Motor neuron (in vitro differentiated cells): ENCODE measurements around the gene EFR3B. TPM values are rescaled to one million over a fixed set of nuclear protein-coding genes. Genes with fewer than 3 reads are reported as not detected.

Source experiments
- ATAC-seq, 8 experiments: fragments of 200-7000 bp; cut with Tn5 transposase; replicated peaks in 6 of 8; 2 replicates each; pipeline ENCODE4 v1.8.0; 2021; ENCODE audit warnings: mild to moderate bottlenecking in 8 of 8, moderate library complexity in 8 of 8
- H3K27ac ChIP-seq, 2 donors: fragments of 250-450 bp; sonication (Bioruptor Pico); 2 replicates each; pipeline ENCODE4 v1.9.0; 2021; ENCODE audit warnings: antibody characterized with exemption in 2 of 2, mild to moderate bottlenecking in 2 of 2, moderate library complexity in 1 of 2
- H3K4me1 ChIP-seq, 2 donors: fragments of 250-450 bp; sonication (Bioruptor Pico); replicated peaks in 1 of 2; 2 replicates each; pipeline ENCODE4 v1.6.1; 2021; ENCODE audit warnings: antibody characterized with exemption in 2 of 2, mild to moderate bottlenecking in 2 of 2, moderate library complexity in 1 of 2
- H3K4me3 ChIP-seq, 5 donors: fragments of 250-450 bp; sonication (Bioruptor Pico); 2 replicates each; pipeline ENCODE4 v1.9.0; 2021; ENCODE audit warnings: antibody characterized with exemption in 5 of 5, mild to moderate bottlenecking in 5 of 5, moderate library complexity in 4 of 5
- WGBS, 10 experiments: fragments of 450-650 bp; shearing (Covaris generic); methylation state at CpG; one replicate each; pipeline ENCODE4 v1.0.0; 2022; 5-methylcytosine and 5-hydroxymethylcytosine counted together
- in situ Hi-C, 9 experiments: fragments of 400-800 bp; cut with MboI; loops; one replicate each; pipeline ENCODE4 v1.15.0; 2021; ENCODE audit warnings: low sequenced_read_pairs in 9 of 9, low pct_unique_long_range_greater_than_20kb in 2 of 9; ENCODE audit not compliant: unreplicated experiment in 9 of 9
- total RNA-seq, 8 experiments: library from RNA; unstranded; fragments of 300-600 nt; gene quantifications; 2 replicates each; pipeline versions ENCODE4 v1.2.3 to v1.2.4, GENCODE V29; 2022

Gene EFR3B
- total RNA-seq, 8 experiments from 2014 or later: 12.3 to 30.7 (median 21.1) TPM

DNA sequence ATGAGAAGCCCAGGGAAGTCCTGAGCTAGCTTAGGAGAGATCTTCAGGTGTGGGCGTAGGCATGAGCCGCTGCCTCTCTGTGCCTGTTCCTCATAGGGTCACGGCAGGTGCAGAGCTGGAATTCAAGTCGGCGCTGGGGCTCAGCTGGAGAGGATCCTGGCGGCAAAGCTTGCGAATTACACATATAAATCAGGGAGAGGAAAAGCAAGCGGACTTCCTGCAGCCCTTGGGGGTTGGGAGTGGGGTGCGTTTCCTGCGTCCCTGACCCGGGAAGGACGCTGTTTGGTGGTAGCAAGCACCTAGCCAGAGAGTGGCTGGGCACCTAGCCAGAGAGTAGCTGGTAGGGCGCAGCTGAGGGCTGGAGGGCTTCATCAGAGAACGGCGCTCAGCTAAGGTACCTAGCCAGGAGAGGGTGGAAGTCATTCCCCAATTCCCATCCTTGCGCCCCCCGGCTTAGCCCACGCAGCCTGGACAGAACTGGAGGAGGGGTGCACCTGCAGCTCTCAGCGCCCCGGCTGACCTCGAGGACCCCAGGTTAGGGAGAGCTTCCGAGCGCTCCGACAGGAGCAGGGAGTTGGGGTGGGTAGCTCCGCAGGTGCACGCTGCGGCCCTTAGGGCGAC is 459 bp upstream of the EFR3B start:
- peak overlapping the region; percentile 59 to 99 (median 66) for H3K4me3 ChIP-seq
- peak in 7 of 8 experiments; percentile 2 to 42 (median 20) for ATAC-seq
- peaks cover 11 to 12% of the 10 kb centered on the region in 2 donors for H3K4me1 ChIP-seq
- peak overlapping the region in 1 of 2 donors; percentile 13 for H3K27ac ChIP-seq
- in situ Hi-C loops: no loop called here
- WGBS, 10 experiments: 0 to 17% (median 3%) methylated on average over 3 to 12 of the region's 28 CpGs; no CpG with 5 or more reads in 5 of the 10 experiments

DNA sequence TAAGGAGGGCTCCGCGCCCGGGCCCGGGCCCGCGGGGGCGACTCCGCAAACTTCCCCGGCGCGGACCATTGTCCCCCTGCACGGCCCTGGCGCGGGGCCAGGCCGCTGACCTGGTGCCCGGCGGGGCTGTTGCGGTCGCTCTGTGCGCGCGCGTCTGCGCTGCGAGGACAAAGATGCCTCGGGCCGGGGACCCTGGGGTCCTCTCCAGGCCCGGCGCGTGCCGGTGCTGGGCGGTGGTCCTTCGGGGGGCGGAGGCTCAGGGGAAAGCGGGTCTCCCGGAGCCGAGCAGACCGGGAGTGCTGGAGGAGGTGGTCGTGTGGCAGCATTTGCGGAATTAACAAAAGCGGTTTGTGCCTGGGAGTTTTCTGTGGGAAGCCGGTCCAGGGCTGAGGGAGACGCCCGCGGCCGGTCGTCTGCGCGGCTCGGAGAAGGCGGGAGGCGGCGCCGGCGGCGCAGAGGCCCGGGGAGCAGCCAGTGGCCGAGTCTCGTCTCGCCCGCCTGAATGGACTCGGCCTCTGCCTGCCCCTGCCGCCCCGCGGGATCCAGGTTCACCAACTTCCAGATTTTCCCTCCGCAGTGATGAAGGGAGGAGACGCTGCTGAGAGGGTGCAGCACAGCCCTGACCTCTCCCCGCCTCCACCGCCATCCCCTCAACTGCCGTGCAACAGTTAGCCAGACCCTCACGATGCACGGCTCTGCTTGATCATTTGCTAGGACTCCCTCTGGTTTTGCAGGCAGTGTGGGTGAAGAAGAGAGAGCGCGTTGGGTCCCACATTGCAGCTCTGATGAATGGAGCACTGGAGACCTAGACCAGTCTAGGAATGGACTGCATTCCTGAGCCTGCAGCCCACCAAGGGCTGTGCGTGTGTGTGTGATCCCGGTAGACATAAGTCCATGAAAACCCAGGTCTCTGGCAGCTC is 705 bp downstream of the EFR3B start:
- in situ Hi-C loops: no loop called here
- WGBS, 10 experiments: 0 to 7% (median 0%) methylated on average over 2 to 7 of the region's 76 CpGs; no CpG with 5 or more reads in 7 of the 10 experiments
- Histone ChIP-seq H3K4me1 (peaks cover 11 to 12% of the 10 kb centered on the region in 2 donors), H3K27ac (peak overlapping the region; percentile 57 to 83), H3K4me3 (peak overlapping the region; percentile 59 to 99 (median 66))
- ATAC-seq: peak; percentile 6 to 32 (median 20)

DNA sequence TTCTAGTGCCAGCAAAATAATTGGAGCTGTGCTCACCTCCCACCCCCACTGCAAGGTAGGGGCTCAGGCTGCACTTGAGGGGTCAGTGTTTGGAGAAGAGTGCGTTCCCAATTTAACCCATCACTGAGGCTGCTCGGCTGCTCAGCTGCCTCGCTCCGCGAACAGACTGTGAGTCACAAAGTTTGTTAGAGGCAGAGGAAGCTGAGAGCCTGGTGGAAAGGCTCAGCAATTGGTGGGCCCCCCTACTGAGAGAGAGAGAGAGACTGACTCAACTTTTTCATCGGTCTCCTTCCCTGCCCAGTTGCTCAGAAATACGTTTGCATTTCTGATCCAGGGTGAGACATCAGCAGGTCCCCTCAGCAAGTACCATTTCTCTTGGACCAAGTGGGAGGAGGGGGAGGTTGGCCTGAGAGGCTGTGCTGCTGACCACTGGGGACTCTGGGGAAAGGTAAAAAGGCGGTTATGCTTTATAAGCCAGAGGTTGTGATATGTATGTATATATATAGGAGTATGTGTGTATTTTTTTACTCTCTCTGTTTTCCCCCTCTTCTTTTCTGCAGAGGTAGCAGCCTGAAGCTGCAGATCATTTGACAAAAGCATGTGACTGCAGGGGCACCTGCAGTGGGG is 1.5 kb downstream of the EFR3B start:
- Histone ChIP-seq H3K27ac (no peak overlapping the region), H3K4me1 (peaks cover 11 to 12% of the 10 kb centered on the region in 2 donors), H3K4me3 (peak overlapping the region; percentile 59 to 99 (median 66))
- in situ Hi-C loops: no loop called here
- peak in 1 of 8 experiments; percentile 7 for ATAC-seq
- 0 to 100% (median 24%) methylated on average over 1 to 6 of the region's 8 CpGs; no CpG with 5 or more reads in 2 of the 10 experiments for WGBS, 10 experiments

DNA sequence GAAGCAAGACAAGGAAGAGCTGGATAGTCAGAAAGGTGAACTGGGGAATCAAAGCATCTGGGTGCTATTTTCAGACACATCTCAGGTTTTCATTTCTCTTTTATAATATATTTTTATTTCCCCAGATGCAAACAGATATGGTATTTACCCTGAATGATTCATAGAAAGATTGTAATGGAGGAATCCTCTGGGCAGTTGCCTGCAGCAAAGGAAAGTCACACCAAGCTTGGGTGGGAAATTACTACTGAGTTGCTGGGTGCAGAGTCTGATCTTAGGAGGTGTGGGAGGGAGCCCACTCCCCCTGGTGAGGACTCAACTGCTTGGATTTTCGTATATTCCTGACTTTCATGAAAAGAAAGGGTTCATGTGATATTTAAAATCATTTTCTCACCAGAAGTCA is 2.1 kb downstream of the EFR3B start:
- peaks cover 11 to 12% of the 10 kb centered on the region in 2 donors for H3K4me1 ChIP-seq
- WGBS, 10 experiments: 40 to 89% (median 60%) methylated on average over 1 of the region's 1 CpG; no CpG with 5 or more reads in 3 of the 10 experiments
- in situ Hi-C loops: no loop called here
- no peak overlapping the region for H3K27ac ChIP-seq
- no peak for ATAC-seq
- H3K4me3 ChIP-seq: peak overlapping the region in 2 of 5 donors; percentile 59 to 76

DNA sequence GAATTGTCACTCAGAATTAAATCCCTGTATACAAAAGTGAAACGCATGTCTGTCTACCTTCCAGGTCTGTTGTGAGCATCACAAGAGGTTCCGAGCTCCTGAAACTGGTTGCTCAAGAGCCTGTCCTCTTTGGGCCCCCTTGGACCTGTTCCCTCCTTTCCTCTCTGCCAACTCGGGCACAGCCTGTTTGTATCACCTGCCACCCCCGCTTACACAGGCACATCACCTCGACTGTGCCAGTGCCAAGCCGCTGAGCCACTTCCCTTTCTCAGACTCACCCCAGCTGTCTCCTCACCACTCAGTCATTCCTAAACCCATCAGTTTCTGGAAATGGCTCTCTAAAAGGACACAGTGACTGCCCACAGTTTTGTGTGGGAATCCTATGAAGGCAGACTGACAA is 3.1 kb downstream of the EFR3B start:
- WGBS, 10 experiments: 50 to 100% (median 70%) methylated on average over 1 to 3 of the region's 6 CpGs; no CpG with 5 or more reads in 2 of the 10 experiments
- in situ Hi-C loops: no loop called here
- no peak for ATAC-seq
- no peak overlapping the region for H3K4me3 ChIP-seq
- no peak overlapping the region for H3K27ac ChIP-seq
- peaks cover 11 to 12% of the 10 kb centered on the region in 2 donors for H3K4me1 ChIP-seq

DNA sequence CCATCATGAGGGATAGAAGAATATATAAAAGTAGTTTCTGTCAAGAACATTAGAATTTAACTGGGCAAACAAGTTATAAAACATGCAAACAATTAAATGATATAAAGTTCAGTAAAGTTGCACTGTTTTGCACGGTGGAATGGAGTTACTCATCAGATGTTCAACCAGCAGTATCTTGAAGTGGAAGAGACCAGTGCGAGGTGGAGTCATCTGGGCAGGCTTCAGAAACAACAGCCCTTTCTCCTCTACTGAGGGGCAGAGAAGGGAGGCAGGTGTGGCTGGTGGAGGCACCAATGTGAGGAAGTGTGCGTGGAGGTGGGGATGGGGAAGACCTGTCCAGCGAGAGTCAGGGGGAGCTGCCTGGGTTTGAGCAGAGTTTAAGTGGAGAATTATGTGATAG is 7.5 kb downstream of the EFR3B start:
- H3K27ac ChIP-seq: no peak overlapping the region
- H3K4me1 ChIP-seq: no peaks in the 10 kb centered on the region
- in situ Hi-C loops: no loop called here
- H3K4me3 ChIP-seq: no peak overlapping the region
- WGBS, 10 experiments: 63 to 100% (median 83%) methylated on average over 1 to 4 of the region's 4 CpGs; no CpG with 5 or more reads in 2 of the 10 experiments
- ATAC-seq: no peak

DNA sequence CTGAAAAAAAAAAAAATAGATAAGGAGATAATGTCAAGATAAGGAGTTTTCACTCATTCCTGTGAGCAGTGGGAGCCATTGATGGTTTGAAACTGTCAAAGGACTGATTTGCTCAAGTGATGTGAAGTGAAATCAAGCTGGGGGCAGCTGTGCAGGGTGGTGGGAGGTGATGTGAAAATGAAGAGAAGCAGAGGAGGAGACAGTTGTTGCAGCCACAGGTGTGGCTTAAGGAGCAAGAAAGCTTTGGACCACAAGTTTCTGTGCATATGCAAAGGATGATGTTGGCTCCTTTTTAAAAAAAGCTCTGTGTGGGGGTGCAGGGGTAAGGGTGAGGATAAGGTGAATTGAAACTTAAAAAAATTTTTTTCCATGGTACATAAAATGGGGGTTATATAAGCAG is 8.3 kb downstream of the EFR3B start:
- Histone ChIP-seq H3K27ac (no peak overlapping the region), H3K4me3 (no peak overlapping the region), H3K4me1 (peaks cover 0 to under 1% of the 10 kb centered on the region in 2 donors)
- in situ Hi-C loops: no loop called here
- peak in 1 of 8 experiments; percentile 17 for ATAC-seq

DNA sequence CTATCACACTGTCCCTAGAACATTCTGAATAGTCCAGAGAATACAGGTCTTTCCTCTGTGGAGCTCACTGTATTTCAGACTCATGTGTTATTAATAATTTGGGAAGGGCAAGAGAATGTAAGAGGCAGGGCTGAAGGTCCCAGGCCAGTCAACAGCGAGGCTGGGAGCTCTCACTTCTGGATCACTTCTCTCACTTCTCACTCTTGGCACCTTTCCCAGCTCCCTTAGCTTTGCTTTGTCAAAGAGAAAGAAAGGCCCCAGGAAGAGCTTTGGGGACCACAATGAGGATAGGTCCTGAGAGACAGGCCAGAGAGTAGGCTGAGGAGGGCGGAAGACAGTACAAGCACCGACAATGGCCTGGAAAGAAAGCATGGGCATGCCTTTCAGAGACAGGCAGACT is 11.2 kb downstream of the EFR3B start:
- 67 to 100% (median 100%) methylated on average over 1 to 3 of the region's 3 CpGs; no CpG with 5 or more reads in 5 of the 10 experiments for WGBS, 10 experiments

DNA sequence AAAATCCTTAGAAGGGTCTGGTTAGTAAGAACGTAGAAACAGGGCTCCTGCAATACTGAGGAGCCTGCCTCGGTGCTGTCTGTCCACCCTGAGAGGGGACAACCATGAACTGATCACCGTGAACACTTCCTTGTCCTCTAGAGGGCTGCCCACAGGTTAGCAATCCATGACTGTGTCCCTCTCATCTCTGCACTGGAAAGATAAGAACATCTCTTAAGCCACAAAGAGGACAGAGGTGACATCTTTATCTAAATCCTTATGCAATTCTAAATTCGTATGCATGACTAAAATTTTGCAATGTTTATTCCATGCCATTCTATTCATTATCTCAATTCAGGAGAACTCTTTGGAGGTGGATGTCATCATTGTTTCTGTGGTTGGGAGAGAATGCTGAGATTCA is 12.8 kb downstream of the EFR3B start:
- in situ Hi-C loops: no loop called here
- Histone ChIP-seq H3K4me1 (peaks cover 22 to 23% of the 10 kb centered on the region in 2 donors), H3K27ac (no peak overlapping the region), H3K4me3 (no peak overlapping the region)
- peak in 3 of 8 experiments; percentile 16 to 48 (median 41) for ATAC-seq
- 46 to 100% (median 78%) methylated on average over 1 to 4 of the region's 4 CpGs; no CpG with 5 or more reads in 2 of the 10 experiments for WGBS, 10 experiments

More for the DNA sequence above, 11.2 kb downstream of the EFR3B start:
- in situ Hi-C loops: no loop called here
- Histone ChIP-seq H3K27ac (no peak overlapping the region), H3K4me1 (peaks cover 22 to 23% of the 10 kb centered on the region in 2 donors), H3K4me3 (no peak overlapping the region)
- peak in 2 of 8 experiments; percentile 55 to 61 for ATAC-seq

DNA sequence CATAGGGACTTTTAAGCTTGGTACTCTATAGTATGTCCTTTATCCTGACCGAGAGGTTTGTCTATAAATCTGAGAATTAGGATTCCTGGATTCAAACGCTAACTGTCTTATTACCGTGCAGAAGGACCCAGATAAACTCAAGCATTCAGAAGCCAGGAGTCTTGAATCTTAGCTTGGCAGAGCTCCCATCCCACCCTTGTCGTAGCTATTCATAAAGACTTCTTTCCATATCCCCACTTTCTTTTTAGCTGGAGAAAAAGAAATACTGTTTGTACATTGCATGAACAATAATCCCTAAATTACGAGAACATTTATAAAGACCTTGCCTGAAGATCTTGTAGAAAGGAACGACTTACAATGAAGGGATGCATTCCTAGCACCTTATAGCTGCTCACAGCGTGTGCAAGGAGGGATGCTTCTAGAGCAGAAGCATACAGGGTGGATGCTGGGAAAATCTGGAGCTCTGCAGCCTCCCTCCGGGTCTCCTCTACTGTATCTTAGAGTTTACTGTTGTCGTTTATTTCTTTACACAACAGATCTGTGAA is 13.6 kb downstream of the EFR3B start:
- H3K4me3 ChIP-seq: no peak overlapping the region
- WGBS, 10 experiments: 77 to 97% (median 87%) methylated on average over 2 to 9 of the region's 9 CpGs
- no peak overlapping the region for H3K27ac ChIP-seq
- peak in 4 of 8 experiments; percentile 15 to 35 (median 29) for ATAC-seq
- H3K4me1 ChIP-seq: peaks cover 22 to 23% of the 10 kb centered on the region in 2 donors
- in situ Hi-C loops: no loop called here

DNA sequence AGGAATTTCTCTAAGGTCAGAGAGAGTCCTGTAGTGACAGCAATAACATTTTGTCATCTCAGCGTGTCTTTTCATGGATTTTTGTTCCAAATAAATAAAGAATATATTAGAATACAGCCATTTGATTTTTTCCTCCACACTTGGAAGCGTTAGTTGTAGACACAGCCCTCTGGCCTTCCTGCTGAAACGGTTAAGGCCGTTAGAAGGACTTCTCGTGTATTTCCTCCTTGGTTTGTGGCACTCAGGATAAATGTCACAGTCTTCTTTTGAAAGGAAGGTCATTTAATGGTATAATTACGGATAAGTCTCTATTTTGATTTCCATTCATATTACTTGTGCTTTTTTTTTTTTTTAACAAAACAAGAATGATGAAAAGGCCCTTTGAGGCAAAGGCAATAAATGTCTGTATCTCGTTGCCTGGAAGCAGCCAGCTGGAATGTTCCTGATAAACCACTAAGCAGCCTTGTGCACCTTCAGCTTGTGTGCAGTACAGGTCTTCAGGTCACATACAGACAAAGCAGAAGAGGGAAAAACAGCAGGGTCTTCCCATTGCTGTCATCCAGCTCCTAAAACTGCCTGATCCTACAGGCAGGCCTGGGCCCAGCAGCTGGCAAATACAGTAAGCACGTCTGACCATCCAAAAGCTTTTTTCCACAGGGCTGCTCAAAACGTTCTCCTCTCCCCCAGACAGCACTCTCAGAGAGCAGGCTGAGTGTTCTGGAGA is 14.4 kb downstream of the EFR3B start:
- in situ Hi-C loops: no loop called here
- H3K4me1 ChIP-seq: peaks cover 22 to 23% of the 10 kb centered on the region in 2 donors
- H3K27ac ChIP-seq: peak overlapping the region; percentile 57
- 9 to 96% (median 33%) methylated on average over 1 to 8 of the region's 9 CpGs; no CpG with 5 or more reads in 1 of the 10 experiments for WGBS, 10 experiments
- no peak overlapping the region for H3K4me3 ChIP-seq
- peak in 5 of 8 experiments; percentile 68 to 93 (median 92) for ATAC-seq

DNA sequence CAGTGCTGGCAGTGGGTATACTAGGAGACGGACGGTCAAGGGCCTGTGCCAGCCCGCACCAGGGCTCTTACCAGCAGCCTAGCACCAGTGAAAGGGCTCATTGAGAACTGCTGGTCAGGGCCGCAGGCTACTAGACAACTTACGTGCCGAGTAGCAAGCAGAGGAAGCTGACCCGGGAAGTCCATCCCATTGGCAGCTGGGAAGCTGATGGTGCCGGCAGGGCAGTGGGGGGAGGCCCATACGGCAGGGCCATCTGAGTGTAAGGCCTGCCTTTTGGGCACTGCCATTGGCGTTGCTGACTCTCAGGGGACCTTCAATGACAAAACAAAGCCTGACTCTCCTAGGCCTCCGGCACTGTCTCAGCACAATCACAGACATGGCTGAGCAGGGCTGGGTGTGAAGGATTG is 20.6 kb downstream of the EFR3B start:
- H3K27ac ChIP-seq: no peak overlapping the region
- WGBS, 10 experiments: 60 to 100% (median 100%) methylated on average over 2 to 5 of the region's 11 CpGs; no CpG with 5 or more reads in 5 of the 10 experiments

More for the DNA sequence above, 20.6 kb downstream of the EFR3B start:
- in situ Hi-C loops: no loop called here
- H3K4me1 ChIP-seq: peaks cover 4 to 6% of the 10 kb centered on the region in 2 donors
- H3K4me3 ChIP-seq: no peak overlapping the region
- ATAC-seq: peak in 5 of 8 experiments; percentile 62 to 88 (median 73)
